OCI-LY1 (cell line): ENCODE results near the gene HOXA9.
A peak's percentile ranks its signal among the peaks of the same experiment; 100 is the strongest.

Experiments
- H2AFZ ChIP-seq: fragments of 200-600 bp; sonication (generic), shearing (Covaris generic); 2 replicates; pipeline ENCODE4 v1.6.0; 2014; ENCODE audit warnings: antibody characterized with exemption, mild to moderate bottlenecking, low read length
- H3F3A ChIP-seq: fragments of 200-600 bp; sonication (generic), shearing (Covaris generic); 2 replicates; pipeline ENCODE4 v1.6.0; 2014; ENCODE audit warnings: mild to moderate bottlenecking, antibody characterized with exemption, low read length, moderate library complexity; ENCODE audit not compliant: insufficient read depth
- H3K27ac ChIP-seq: fragments of 200-600 bp; sonication (generic); 2 replicates; pipeline ENCODE4 v1.5.1; 2014; ENCODE audit warnings: low read length, mixed run types, mild to moderate bottlenecking, low read depth; ENCODE audit not compliant: poor library complexity, severe bottlenecking
- H3K27me3 ChIP-seq: fragments of 200-600 bp; sonication (generic); 2 replicates; pipeline ENCODE4 v1.6.0; 2014; ENCODE audit warnings: antibody characterized with exemption, mild to moderate bottlenecking, low read length, moderate library complexity; ENCODE audit not compliant: insufficient read depth
- H3K36me3 ChIP-seq: fragments of 200-600 bp; sonication (generic); 2 replicates; pipeline ENCODE4 v1.6.1; 2014; ENCODE audit warnings: mild to moderate bottlenecking, antibody characterized with exemption, low read length, moderate library complexity, mixed read lengths; ENCODE audit not compliant: insufficient read depth
- H3K4me1 ChIP-seq: fragments of 200-600 bp; sonication (generic); 2 replicates; pipeline ENCODE4 v1.5.1; 2014; ENCODE audit warnings: mild to moderate bottlenecking, low read length, moderate library complexity; ENCODE audit not compliant: insufficient read depth, severe bottlenecking
- H3K4me2 ChIP-seq: fragments of 200-600 bp; sonication (generic), shearing (Covaris generic); 2 replicates; pipeline ENCODE4 v1.6.1; 2014; ENCODE audit warnings: low read length
- H3K4me3 ChIP-seq: fragments of 200-600 bp; sonication (generic); 2 replicates; pipeline ENCODE4 v1.5.1; 2014; ENCODE audit warnings: low read length, low read depth, mild to moderate bottlenecking, mixed read lengths; ENCODE audit not compliant: poor library complexity, severe bottlenecking
- H3K79me2 ChIP-seq: fragments of 200-600 bp; shearing (Covaris generic); 2 replicates; pipeline ENCODE4 v1.6.1; 2016; ENCODE audit warnings: mixed run types, low read length, mixed read lengths; ENCODE audit not compliant: insufficient read depth
- H3K9ac ChIP-seq: fragments of 200-600 bp; sonication (generic), shearing (Covaris generic); 2 replicates; pipeline ENCODE4 v1.6.1; 2014; ENCODE audit warnings: mild to moderate bottlenecking, low read length, mixed read lengths
- H3K9me2 ChIP-seq: fragments of 200-600 bp; sonication (generic), shearing (Covaris generic); 2 replicates; pipeline ENCODE4 v1.6.1; 2014; ENCODE audit warnings: low read depth, mild to moderate bottlenecking, low read length, mixed read lengths
- H3K9me3 ChIP-seq: fragments of 200-600 bp; shearing (Covaris generic); 2 replicates; pipeline ENCODE4 v1.6.1; 2014; ENCODE audit warnings: low read length, mixed read lengths
- H4K20me1 ChIP-seq: fragments of 200-600 bp; sonication (generic), shearing (Covaris generic); 2 replicates; pipeline ENCODE4 v1.6.0; 2016; ENCODE audit warnings: mild to moderate bottlenecking, low read length; ENCODE audit not compliant: insufficient read depth
- EZH2 ChIP-seq: fragments of 200-600 bp; sonication (generic), shearing (Covaris generic); IDR thresholded peaks from 2 replicates; pipeline ENCODE4 v1.8.0; 2017; ENCODE audit warnings: borderline replicate concordance, mixed run types, mild to moderate bottlenecking, antibody characterized with exemption, low read length, moderate library complexity, mixed read lengths
- TF ChIP-seq, protein P1 (sequence below): fragments of 200-600 bp; sonication (generic), shearing (Covaris generic); IDR thresholded peaks from 2 replicates; pipeline ENCODE4 v1.5.1; 2017; ENCODE audit warnings: mild to moderate bottlenecking, antibody characterized with exemption, low read length, moderate library complexity, mixed read lengths

Gene HOXA9

DNA sequence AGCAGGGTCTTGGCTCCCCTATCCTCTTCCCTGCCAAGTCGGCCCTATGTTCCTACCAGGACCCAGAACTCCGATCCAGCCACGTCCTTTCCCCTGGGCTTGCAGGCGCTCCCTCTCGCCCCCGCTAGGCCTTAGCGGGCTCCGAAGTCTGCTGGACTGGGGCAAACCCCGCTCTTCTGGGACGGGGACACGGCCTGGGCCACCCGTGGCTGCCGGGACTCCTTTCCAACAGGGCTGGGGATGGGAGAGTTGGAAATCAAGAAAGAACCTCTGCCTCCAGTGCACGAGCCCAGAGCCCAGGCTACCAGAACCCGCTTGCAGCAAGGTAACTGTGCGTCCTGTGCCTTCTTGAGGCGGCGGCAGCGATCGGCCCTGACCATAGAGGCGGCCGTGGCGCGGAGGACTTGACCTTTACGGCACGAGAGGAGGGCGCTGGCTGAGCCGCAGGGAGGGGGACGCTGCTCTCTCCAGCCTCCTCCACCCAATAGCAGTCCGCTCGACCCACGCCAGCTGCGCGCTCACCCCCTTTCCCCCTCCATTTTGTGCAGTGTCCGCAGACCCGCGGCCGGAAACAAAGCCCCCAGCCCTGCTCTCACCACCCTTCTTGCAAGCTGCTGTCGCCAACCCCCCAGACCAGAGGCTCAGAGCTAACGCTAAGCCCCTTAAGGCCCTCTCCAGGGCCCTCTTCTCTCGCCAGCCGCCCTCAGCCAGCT lies 26.7 kb upstream of the HOXA9 start:
- Histone ChIP-seq H3K79me2 (no peaks in the 10 kb centered on the region), H3K4me2 (peak overlapping the region; percentile 47), H4K20me1 (no peaks in the 10 kb centered on the region), H3F3A (no peaks in the 10 kb centered on the region), H3K9ac (no peak overlapping the region), H3K9me2 (no peaks in the 10 kb centered on the region), H3K27ac (no peak overlapping the region), H3K4me3 (no peak overlapping the region), H3K27me3 (peaks cover 4% of the 10 kb centered on the region; the same call in 1 of the 2 replicates), H3K4me1 (peaks cover 10% of the 10 kb centered on the region), H3K36me3 (no peaks in the 10 kb centered on the region), H3K9me3 (no peaks in the 10 kb centered on the region), H2AFZ (no peak overlapping the region)
- TF ChIP-seq EZH2 = no peak
- TF ChIP-seq, protein P1, sequence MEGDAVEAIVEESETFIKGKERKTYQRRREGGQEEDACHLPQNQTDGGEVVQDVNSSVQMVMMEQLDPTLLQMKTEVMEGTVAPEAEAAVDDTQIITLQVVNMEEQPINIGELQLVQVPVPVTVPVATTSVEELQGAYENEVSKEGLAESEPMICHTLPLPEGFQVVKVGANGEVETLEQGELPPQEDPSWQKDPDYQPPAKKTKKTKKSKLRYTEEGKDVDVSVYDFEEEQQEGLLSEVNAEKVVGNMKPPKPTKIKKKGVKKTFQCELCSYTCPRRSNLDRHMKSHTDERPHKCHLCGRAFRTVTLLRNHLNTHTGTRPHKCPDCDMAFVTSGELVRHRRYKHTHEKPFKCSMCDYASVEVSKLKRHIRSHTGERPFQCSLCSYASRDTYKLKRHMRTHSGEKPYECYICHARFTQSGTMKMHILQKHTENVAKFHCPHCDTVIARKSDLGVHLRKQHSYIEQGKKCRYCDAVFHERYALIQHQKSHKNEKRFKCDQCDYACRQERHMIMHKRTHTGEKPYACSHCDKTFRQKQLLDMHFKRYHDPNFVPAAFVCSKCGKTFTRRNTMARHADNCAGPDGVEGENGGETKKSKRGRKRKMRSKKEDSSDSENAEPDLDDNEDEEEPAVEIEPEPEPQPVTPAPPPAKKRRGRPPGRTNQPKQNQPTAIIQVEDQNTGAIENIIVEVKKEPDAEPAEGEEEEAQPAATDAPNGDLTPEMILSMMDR = no peak

GRCh38 chr7:27191161-27191731 lies 25.9 kb upstream of the HOXA9 start:
- Histone ChIP-seq H3K27ac (no peak overlapping the region), H3K9ac (no peak overlapping the region), H3K27me3 (peaks cover 6% of the 10 kb centered on the region; the same call in 1 of the 2 replicates), H2AFZ (no peak overlapping the region), H3F3A (no peaks in the 10 kb centered on the region), H3K9me2 (no peaks in the 10 kb centered on the region), H3K9me3 (no peaks in the 10 kb centered on the region), H3K4me2 (no peak overlapping the region), H3K4me1 (peaks cover 7% of the 10 kb centered on the region), H4K20me1 (no peaks in the 10 kb centered on the region), H3K79me2 (no peaks in the 10 kb centered on the region), H3K36me3 (no peaks in the 10 kb centered on the region), H3K4me3 (no peak overlapping the region)
- TF ChIP-seq, protein P1 = no peak
- no peak for TF ChIP-seq EZH2

- Histone ChIP-seq H3K9ac (no peak overlapping the region), H2AFZ (no peak overlapping the region), H3K27me3 (peaks cover 16% of the 10 kb centered on the region), H3K4me3 (no peak overlapping the region), H3K4me1 (peaks cover 7% of the 10 kb centered on the region), H3K27ac (no peak overlapping the region), H3F3A (no peaks in the 10 kb centered on the region), H3K36me3 (no peaks in the 10 kb centered on the region), H3K4me2 (no peak overlapping the region), H3K9me3 (no peaks in the 10 kb centered on the region), H3K79me2 (no peaks in the 10 kb centered on the region), H4K20me1 (no peaks in the 10 kb centered on the region), H3K9me2 (no peaks in the 10 kb centered on the region)
- no peak for TF ChIP-seq EZH2
- TF ChIP-seq, protein P1 = no peak
These were observed 24.8 kb upstream of the HOXA9 start for GRCh38 chr7:27189997-27190748.
